H9 (cell line): Measurements from ENCODE around the gene SCUBE3. TPM values are rescaled to one million over a fixed set of nuclear protein-coding genes. Genes with fewer than 3 reads are reported as not detected.
A peak's percentile ranks its signal among the peaks of the same experiment; 100 is the strongest.

Source experiments
- DNase-seq: peaks from one replicate; pipeline ENCODE4 v3.0.0-alpha.2; 2017
- H2AFZ ChIP-seq: one replicate; pipeline ENCODE4 v1.6.1; 2013; ENCODE audit warnings: mild to moderate bottlenecking, low read length, control low read depth, moderate library complexity
- H2AK5ac ChIP-seq: 2 replicates; pipeline ENCODE4 v1.6.1; 2013; ENCODE audit warnings: low read length, control low read depth, mixed read lengths; ENCODE audit not compliant: insufficient read length
- H2BK120ac ChIP-seq: one replicate; pipeline ENCODE4 v1.6.1; 2013; ENCODE audit warnings: low read depth, mild to moderate bottlenecking, low read length, control low read depth, inconsistent platforms; ENCODE audit not compliant: poor library complexity, severe bottlenecking
- H2BK12ac ChIP-seq: 2 replicates; pipeline ENCODE4 v1.6.1; 2013; ENCODE audit warnings: low read length, control low read depth, mixed read lengths, low read depth; ENCODE audit not compliant: insufficient read length
- H2BK15ac ChIP-seq: 2 replicates; pipeline ENCODE4 v1.6.1; 2013; ENCODE audit warnings: low read depth, low read length, control low read depth
- H2BK20ac ChIP-seq: one replicate; pipeline ENCODE4 v1.6.1; 2013; ENCODE audit warnings: low read depth, mild to moderate bottlenecking, low read length, control low read depth, inconsistent platforms; ENCODE audit not compliant: poor library complexity, severe bottlenecking
- H2BK5ac ChIP-seq: 2 replicates; pipeline ENCODE4 v1.6.1; 2013; ENCODE audit warnings: low read length, control low read depth, mixed read lengths; ENCODE audit not compliant: insufficient read length
- H3K14ac ChIP-seq: 2 replicates; pipeline ENCODE4 v1.6.1; 2013; ENCODE audit warnings: low read length, control low read depth; ENCODE audit not compliant: insufficient read depth
- H3K18ac ChIP-seq: 2 replicates; pipeline ENCODE4 v1.6.1; 2013; ENCODE audit warnings: low read depth, mild to moderate bottlenecking, mixed read lengths, low read length, control low read depth; ENCODE audit not compliant: insufficient read length
- H3K23ac ChIP-seq: 2 replicates; pipeline ENCODE4 v1.6.1; 2013; ENCODE audit warnings: low read length, control low read depth, mixed read lengths, low read depth; ENCODE audit not compliant: insufficient read length
- H3K23me2 ChIP-seq: 2 replicates; pipeline ENCODE4 v1.6.1; 2013; ENCODE audit warnings: low read depth, mild to moderate bottlenecking, mixed read lengths, low read length, control low read depth; ENCODE audit not compliant: insufficient read length, poor library complexity, severe bottlenecking
- H3K27ac ChIP-seq: 2 replicates; pipeline ENCODE4 v1.5.1; 2013; ENCODE audit warnings: low read length, control low read depth, mixed read lengths, low read depth; ENCODE audit not compliant: insufficient read length
- H3K27me3 ChIP-seq: 2 replicates; pipeline ENCODE4 v1.6.1; 2013; ENCODE audit warnings: low read length, control low read depth, inconsistent platforms; ENCODE audit not compliant: insufficient read depth
- H3K4ac ChIP-seq: 2 replicates; pipeline ENCODE4 v1.6.1; 2013; ENCODE audit warnings: low read depth, mild to moderate bottlenecking, control low read depth, inconsistent platforms, low read length, moderate library complexity
- H3K4me1 ChIP-seq: 2 replicates; pipeline ENCODE4 v1.6.1; 2013; ENCODE audit warnings: low read length, control low read depth, inconsistent platforms; ENCODE audit not compliant: insufficient read depth
- H3K4me2 ChIP-seq: 2 replicates; pipeline ENCODE4 v1.6.1; 2013; ENCODE audit warnings: low read length, control low read depth, mixed read lengths; ENCODE audit not compliant: insufficient read length, insufficient read depth
- H3K56ac ChIP-seq: 2 replicates; pipeline ENCODE4 v1.6.1; 2013; ENCODE audit warnings: low read depth, mild to moderate bottlenecking, mixed read lengths, low read length, control low read depth; ENCODE audit not compliant: insufficient read length
- H3K79me1 ChIP-seq: 2 replicates; pipeline ENCODE4 v1.6.1; 2013; ENCODE audit warnings: low read depth, mild to moderate bottlenecking, moderate library complexity, low read length, control low read depth, inconsistent platforms; ENCODE audit not compliant: insufficient read depth, poor library complexity, severe bottlenecking
- H3K79me2 ChIP-seq: 2 replicates; pipeline ENCODE4 v1.6.1; 2013; ENCODE audit warnings: low read length, control low read depth, inconsistent platforms; ENCODE audit not compliant: insufficient read depth
- H3K9ac ChIP-seq: 2 replicates; pipeline ENCODE4 v1.6.1; 2013; ENCODE audit warnings: low read length, control low read depth, mixed read lengths; ENCODE audit not compliant: insufficient read length; ENCODE audit errors: extremely low read depth
- H3K9me3 ChIP-seq: one replicate; pipeline ENCODE4 v1.6.1; 2013; ENCODE audit warnings: low read depth, low read length, inconsistent platforms; ENCODE audit not compliant: control insufficient read depth
- H3T11ph ChIP-seq: one replicate; pipeline ENCODE4 v1.6.1; 2013; ENCODE audit warnings: mild to moderate bottlenecking, low read length, control low read depth, inconsistent platforms
- H4K20me1 ChIP-seq: one replicate; pipeline ENCODE4 v1.6.1; 2013; ENCODE audit not compliant: control insufficient read depth, insufficient read length, insufficient read depth
- H4K5ac ChIP-seq: 2 replicates; pipeline ENCODE4 v1.6.1; 2013; ENCODE audit warnings: low read depth, mild to moderate bottlenecking, mixed read lengths, low read length, control low read depth; ENCODE audit not compliant: insufficient read length
- H4K8ac ChIP-seq: replicated peaks from 2 replicates; pipeline ENCODE4 v1.6.1; 2013; ENCODE audit warnings: low read length, control low read depth, mixed read lengths, low read depth; ENCODE audit not compliant: insufficient read length
- H4K91ac ChIP-seq: 2 replicates; pipeline ENCODE4 v1.6.1; 2013; ENCODE audit warnings: low read depth, mild to moderate bottlenecking, moderate library complexity, mixed read lengths, low read length, control low read depth; ENCODE audit not compliant: insufficient read length
- H3K27ac Mint-ChIP-seq, 3 experiments: 2 replicates in 2 of 3; 3 replicates in 1 of 3; pipeline ENCODE4 v1.8.0; 2020 to 2021; ENCODE audit warnings: mixed read lengths in 3 of 3, mild to moderate bottlenecking in 1 of 3, moderate library complexity in 1 of 3
- H3K27me3 Mint-ChIP-seq: 2 replicates; pipeline ENCODE4 v1.8.0; 2021; ENCODE audit warnings: low read depth, mild to moderate bottlenecking, moderate library complexity, mixed read lengths
- H3K36me3 Mint-ChIP-seq, 3 experiments: 2 replicates in 2 of 3; 3 replicates in 1 of 3; pipeline ENCODE4 v1.8.0; 2020 to 2021; ENCODE audit warnings: low read depth in 3 of 3, mixed read lengths in 3 of 3; ENCODE audit not compliant: insufficient read depth in 1 of 3
- H3K4me1 Mint-ChIP-seq, 2 experiments: 2 replicates each; pipeline ENCODE4 v1.8.0; 2020; ENCODE audit warnings: mixed read lengths in 2 of 2
- H3K4me3 Mint-ChIP-seq, 2 experiments: 2 replicates in 1 of 2; 3 replicates in 1 of 2; pipeline ENCODE4 v1.8.0; 2020 to 2021; ENCODE audit warnings: mild to moderate bottlenecking in 2 of 2, mixed read lengths in 2 of 2, moderate library complexity in 1 of 2
- H3K9me3 Mint-ChIP-seq, 2 experiments: 2 replicates in 1 of 2; 3 replicates in 1 of 2; pipeline ENCODE4 v1.8.0; 2020; ENCODE audit warnings: mild to moderate bottlenecking in 2 of 2, mixed read lengths in 2 of 2, moderate library complexity in 1 of 2
- CTCF ChIP-seq: fragments of 200-600 bp; sonication (generic); conservative IDR thresholded peaks from 3 replicates; pipeline ENCODE4 v1.8.0; 2021; ENCODE audit warnings: antibody characterized with exemption, mild to moderate bottlenecking
- WGBS: extraction: QIAGEN DNeasy Blood & Tissue Kit; methylation state at CpG from one replicate; pipeline ENCODE4 v1.1.7; 2013; ENCODE audit warnings: missing lambda C conversion rate, low lambda C conversion rate, mixed read lengths; ENCODE audit not compliant: insufficient read length; ENCODE audit errors: extremely low coverage; 5-methylcytosine and 5-hydroxymethylcytosine counted together
- total RNA-seq: library from RNA; stranded (reverse); gene quantifications from 2 replicates; pipeline ENCODE4 v1.2.1, GENCODE V29; 2021

The SCUBE3 gene
- total RNA-seq, 1 experiment from 2014 or later: 2.7 TPM

- Histone ChIP-seq H2AK5ac (no peak within 1 kb of the TSS), H2BK15ac (no peak within 1 kb of the TSS), H3K27me3 (no peaks in the 10 kb centered on the region), H2AFZ (no peak within 1 kb of the TSS), H3K4me2 (peak within 1 kb of the TSS; percentile 10), H3K79me1 (no peaks in the 10 kb centered on the region), H3K9me3 (no peaks in the 10 kb centered on the region), H3K14ac (peak within 1 kb of the TSS; percentile 18; the same call in 1 of the 2 replicates), H3K23ac (no peak within 1 kb of the TSS), H3K4ac (no peak within 1 kb of the TSS), H4K8ac (no peak within 1 kb of the TSS), H2BK12ac (no peak within 1 kb of the TSS), H3K56ac (no peak within 1 kb of the TSS), H3K18ac (no peak within 1 kb of the TSS), H3K4me1 (peaks cover 2% of the 10 kb centered on the region; the same call in 1 of the 2 replicates), H4K91ac (no peak within 1 kb of the TSS), H2BK20ac (no peak within 1 kb of the TSS), H3K79me2 (no peaks in the 10 kb centered on the region), H3K9ac (no peak within 1 kb of the TSS), H3T11ph (no peak within 1 kb of the TSS), H3K27ac (no peak within 1 kb of the TSS), H4K20me1 (no peaks in the 10 kb centered on the region), H4K5ac (no peak within 1 kb of the TSS), H3K23me2 (no peaks in the 10 kb centered on the region), H2BK5ac (no peak within 1 kb of the TSS), H2BK120ac (no peak within 1 kb of the TSS)
- Mint-ChIP-seq H3K4me1 (peaks cover 13 to 15% of the 10 kb centered on the region in 2 experiments), H3K9me3 (no peaks in the 10 kb centered on the region), H3K36me3 (peaks cover 0 to 22% (median 21%) of the 10 kb centered on the region in 3 experiments; a peak in 5 of 7 replicates), H3K27ac (peak within 1 kb of the TSS in 2 of 3 experiments; percentile 32 to 65; a peak in 1 of 7 replicates), H3K27me3 (no peaks in the 10 kb centered on the region; the same call in 1 of the 2 replicates), H3K4me3 (peak within 1 kb of the TSS; percentile 26 to 49; a peak in 4 of 5 replicates)
- no CpG with 5 or more reads among the region's 35 CpGs for WGBS
- peak; percentile 95 for DNase-seq
- peak; percentile 91 for TF ChIP-seq CTCF
These were observed 84.1 kb downstream of the SCUBE3 start, which contains the start of gene DEF6 for GRCh38 chr6:35297601-35298481. Gene DEF6, plus strand, starts transcription at chr6:35297818. Its CDS starts 39 bp downstream, at chr6:35297857.
